HG03521 (cell line): Measurements from ENCODE around the gene FMNL1.
"Not testable (repeated sequence)": the region's sequence is repeated elsewhere in the genome, so short reads cannot be mapped to it uniquely, and the experiment has no call there.

ENCODE experiments used
- ATAC-seq: cut with Tn5 transposase; IDR thresholded peaks from one replicate; pipeline ENCODE4 v1.9.1; 2021; ENCODE audit warnings: mild to moderate bottlenecking, moderate library complexity; ENCODE audit not compliant: unreplicated experiment

Gene FMNL1

DNA sequence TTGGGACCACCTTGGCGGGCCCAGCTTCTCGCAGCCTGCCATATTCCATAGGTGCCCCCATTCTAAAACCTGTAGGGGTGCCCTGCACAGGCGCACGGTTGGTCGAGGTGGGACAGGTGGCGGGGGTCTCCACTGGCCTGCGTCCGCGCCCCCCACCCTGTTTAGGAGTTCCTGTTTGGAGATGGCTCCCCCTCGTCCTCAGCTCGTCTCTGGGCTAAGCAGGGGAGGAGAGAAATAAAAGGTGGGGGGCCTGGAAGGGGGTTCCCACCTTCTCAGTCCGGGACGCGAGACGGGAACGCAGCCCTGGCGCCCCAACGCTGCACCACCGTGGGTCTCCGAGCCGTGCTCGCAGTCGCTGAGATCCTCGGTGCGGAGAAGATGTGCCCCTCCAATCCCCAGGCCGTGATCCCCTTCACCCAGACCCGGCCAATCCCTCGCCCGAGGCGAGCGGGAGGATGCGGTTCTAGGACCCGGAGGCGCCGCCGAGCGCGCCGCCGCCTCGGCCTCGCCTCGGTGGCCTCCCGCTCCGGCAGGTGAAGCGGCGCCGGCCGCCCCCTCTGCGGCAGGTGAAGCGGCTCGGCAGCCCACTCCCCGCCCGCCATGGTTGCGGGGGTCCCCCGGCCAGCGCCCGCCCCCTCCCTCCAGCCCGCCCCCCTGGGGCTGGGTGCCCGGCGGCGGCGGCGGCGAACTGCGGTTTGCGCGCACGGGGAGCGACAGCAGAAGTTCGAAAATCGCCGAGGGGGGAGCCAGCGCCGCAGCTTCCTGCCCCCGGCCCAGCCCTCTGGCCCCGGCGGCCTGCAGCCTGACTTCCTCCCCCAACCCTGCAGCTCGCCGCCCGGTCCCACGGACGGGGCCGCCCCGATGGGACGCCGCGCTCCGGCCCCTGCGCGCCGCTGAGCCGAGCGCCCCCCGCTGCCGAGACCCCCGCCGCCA, at the start of gene FMNL1:
Gene FMNL1, plus strand, starts transcription at position 805 of the 933 bp plus-strand sequence. CDS start 240 bp downstream, outside the sequence.
- ATAC-seq, result no peak

DNA sequence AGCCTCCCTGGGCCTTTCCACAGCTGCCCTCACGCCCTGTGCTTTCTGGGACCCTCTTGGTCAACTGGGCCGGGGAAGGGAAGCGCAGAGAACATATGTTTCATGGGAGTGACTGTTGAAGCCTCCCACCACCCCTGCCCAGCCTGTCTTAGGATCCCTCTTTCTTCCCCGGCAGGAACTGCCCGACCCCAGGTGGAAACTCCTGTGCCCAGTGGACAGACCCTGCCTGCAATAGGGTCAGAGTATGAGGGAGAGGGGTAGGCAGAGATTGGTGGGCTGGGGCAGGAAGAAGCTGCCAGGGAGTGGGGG, 49.5 kb upstream of the FMNL1 start:
- no peak for ATAC-seq

DNA sequence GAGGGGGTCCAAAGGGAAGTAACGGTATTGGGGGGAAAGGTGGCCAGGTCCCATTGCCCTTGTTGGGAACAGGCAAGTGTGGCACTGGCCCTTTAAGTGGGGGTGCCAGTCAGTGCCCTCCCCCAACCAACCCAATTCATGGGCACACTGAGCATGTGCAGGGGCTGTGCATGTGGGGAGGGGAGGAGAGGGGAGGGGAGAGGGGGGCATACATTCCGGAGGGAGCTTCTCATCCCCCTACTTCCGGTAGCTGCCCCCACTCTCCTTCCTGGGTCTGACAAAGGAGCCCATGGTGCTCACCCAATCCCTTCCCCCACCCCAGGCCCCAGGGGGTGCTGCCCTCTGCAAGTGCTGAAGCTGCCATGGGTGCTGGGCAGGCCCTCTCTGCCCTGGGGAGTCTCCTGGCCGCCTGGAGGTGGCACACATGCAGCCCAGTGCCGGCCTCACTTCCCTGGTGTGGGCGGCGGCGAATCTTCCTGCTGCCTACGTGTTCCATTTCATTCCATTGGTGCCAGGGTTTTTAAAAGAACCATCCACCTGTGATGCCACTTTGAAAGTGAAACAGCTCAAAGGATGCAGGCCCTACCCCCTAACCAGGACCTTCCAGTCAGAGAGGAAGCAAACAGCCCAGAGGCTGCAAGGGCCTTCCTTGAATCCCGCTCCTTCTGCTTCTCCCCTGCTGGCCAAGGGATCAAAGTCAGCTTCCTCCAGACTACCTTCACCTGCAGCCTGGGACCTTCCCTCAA, 49.0 kb upstream of the FMNL1 start:
- no peak for ATAC-seq

DNA sequence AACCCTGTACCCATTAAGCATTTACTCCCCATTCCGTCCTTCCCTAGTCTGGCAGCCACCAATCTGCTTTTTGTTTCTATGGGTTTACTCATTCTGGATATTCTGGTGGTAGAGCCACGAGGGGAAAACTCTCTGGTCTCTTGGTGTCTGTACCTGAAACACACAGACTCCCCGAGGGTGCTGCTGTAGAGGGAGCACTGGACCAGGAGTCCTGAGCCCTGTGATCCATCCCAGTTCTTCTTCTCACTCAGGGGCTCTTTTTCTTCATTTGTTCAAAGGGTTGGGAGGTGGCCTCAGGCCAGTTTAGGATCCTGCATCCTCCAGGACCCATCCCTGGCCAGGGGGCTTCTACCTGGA, 45.9 kb upstream of the FMNL1 start:
- no peak for ATAC-seq

- ATAC-seq, result no peak
These were observed 44.1 kb upstream of the FMNL1 start for GRCh38 chr17:45177563-45177962.

GRCh38 chr17:45184144-45184543, 37.5 kb upstream of the FMNL1 start:
- ATAC-seq, result no peak

DNA sequence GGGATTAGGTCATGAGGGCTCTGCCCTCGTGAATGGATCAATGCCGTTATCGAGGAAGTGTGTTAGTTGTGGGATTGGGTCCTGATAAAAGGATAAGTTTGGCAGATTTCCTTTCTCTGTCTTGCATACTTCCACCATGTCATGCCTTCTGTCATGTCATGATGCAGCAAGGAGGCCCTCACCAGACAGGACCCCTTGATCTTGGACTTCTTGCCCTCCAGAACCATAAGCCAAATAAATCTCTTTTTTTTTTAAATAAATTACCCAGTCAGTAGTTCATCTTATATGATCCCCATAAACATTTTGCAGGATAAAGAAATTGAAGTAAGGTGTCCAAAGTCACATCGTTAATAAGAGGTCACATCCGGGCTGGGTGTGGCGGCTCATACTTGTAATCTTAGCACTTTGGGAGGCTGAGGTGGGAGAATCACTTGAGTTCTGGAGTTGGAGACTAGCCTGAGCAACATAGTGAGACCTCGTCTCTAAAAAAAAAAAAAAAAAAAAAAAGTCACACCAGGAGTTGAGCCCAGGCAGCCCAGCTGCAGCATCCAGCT, 34.8 kb upstream of the FMNL1 start:
- ATAC-seq, result no peak

DNA sequence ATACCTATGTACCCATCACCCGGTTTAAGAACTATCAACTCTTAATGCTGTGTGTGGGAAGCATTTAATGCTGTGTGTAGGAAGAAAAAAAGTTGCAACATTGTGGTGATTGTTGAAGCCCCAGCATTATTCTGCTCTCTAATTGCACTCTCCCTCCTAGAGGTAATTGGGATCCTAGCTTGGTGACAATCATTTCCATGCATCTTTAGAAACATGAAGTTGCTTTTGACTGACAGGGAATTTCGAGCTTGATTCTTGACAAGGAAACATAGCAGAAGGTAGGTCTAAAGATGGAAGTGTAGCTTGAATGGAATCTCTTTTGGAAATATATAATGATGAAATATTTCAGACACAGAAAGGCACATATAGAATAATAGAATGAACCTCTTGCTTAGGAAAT, 32.7 kb upstream of the FMNL1 start:
- no peak for ATAC-seq

DNA sequence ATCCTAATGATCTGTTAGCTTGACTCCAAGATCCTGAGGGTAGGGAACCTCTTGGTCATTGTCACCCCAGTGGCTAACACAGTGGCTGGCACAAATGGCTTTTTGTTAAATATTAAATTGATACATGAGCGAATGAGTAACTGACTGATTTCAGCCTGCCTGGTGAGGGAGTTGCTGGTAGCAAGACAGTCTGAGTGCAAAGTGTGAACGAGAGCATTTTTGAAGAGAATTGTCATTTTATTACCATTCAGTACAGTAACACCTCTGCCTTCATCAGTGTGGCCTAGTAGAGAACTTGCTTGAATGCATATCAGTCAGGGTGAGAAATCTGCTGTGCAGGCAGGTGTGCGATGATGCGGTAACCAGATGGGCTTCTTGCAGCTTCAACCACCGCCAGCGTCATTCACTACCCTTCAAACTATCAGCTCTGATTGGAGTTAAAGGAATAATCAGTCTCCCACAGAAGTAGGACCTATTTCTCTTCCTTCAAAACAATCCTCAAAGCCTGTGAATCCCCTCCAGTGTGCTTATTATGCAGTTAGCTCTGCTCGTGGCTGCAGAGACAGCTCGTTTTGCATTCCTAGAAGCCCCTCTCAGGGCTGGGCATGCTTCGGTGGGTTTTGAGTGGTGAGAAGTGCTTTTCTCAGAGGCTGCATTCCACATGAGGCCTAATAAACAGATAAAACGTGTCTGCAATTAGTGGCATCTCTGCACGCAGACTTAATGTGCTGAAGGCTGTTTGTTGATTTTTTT, 31.0 kb upstream of the FMNL1 start:
- ATAC-seq, result no peak

DNA sequence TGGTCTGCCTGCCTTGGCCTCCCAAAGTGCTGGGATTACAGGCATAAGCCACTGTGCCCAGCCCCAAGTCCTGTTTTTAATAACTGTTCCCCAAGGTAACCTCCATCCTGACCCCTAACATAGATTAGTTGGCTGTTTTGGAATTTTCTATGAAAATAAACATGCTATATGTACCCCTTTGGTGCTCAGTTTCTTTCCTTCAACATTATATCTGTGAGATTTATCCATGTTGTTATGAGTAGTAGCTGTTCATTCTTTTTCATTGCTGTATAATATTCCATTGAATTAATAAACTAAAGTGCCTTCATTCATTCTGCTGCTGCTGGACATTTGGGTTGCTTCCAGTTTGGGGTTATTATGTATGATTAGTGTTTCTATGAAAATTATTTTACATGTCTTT, 26.3 kb upstream of the FMNL1 start:
- ATAC-seq, result no peak

- ATAC-seq, result no peak
These were observed 24.6 kb upstream of the FMNL1 start for GRCh38 chr17:45197108-45197507.

DNA sequence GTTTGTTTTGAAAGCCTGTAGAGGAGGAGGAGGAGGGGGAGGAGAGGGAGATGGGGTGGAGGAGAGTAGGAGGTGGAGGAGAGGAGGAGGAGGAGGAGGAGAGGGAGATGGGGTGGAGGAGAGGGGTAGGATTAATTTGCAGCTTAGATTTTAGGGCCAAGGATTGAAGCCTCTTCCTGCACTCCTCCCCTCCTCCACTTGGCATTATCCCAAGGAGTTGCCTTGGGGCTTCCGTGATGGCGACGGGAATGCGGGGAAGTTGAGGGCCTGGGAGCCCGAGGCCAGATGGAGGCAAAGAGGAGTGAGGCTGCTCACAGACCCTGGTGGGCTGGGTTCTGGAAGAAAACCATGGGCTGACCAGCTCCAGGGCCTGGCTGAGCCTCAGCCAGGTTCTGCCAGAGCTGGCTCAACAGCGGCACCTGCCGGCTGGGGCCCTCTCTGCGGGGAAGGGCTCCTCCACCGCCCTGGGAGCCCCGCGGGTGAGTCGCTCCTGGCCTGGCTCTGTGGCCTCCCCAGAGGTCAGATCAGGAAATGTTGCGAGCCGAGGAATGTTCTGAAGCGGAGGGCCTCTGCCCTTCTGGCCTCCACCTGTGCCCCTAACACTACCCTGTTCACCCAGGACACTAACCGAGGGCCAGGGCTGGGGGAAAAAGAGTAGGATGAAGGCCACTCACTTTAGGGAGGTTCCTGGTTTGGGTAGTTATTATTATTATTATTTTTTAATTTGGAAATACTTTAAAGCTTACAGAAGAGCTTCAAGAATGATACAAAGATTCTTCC, 23.9 kb upstream of the FMNL1 start:
- ATAC-seq, result peak; percentile 80

DNA sequence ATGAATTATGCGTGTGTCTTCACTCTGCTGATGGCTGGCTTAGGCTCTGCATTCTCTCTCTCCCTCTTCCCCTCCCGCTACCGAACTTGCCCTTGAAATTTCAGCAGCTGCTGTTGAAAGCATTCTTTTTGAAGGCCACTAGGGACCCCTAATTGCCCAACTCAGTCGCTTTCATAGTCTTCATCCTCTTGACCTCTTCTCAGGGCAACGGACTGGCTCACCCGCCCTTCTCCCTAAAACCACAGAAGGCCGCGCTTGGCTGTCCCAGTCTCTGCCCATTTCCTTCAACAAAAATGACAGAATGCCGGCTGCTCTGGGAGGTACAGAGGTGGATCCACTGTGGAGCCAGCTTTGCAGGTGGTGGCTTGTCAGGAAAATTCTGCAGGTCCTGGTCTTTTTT, 21.0 kb upstream of the FMNL1 start:
- ATAC-seq, result no peak

- no peak for ATAC-seq
These were observed 20.2 kb upstream of the FMNL1 start for GRCh38 chr17:45201457-45201856.

DNA sequence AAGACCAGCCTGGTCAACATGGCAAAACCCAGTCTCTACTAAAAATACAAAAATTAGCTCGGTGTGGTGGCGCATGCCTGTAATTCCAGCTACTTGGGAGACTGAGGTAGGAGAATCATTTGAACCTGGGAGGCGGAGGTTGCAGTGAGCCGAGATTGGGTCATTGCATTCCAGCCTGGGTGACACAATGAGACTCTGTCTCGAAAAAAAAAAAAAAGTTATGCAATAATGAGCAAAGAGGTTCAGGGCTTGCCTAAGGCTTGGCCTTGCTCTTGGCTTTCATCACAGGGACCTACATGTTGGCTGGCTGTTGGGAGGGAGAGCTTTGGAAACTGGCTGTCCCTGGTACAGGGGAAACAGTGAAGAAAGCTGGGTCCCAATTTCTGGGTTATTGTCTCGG, 19.8 kb upstream of the FMNL1 start:
- ATAC-seq, result not testable (repeated sequence)

GRCh38 chr17:45218895-45219661, 2.6 kb upstream of the FMNL1 start:
- no peak for ATAC-seq

- ATAC-seq, result no peak
These were observed 1.6 kb upstream of the FMNL1 start for GRCh38 chr17:45220079-45220478.

DNA sequence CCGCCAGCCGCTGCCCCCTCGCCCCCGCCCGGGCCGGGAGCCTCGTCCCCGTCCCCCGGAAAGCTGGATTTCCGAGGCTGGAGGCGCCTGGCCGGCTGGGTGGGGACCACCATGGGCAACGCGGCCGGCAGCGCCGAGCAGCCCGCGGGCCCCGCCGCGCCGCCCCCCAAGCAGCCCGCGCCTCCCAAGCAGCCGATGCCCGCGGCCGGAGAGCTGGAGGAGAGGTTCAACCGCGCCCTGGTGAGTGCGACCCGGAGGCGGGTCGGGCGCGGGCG, 266 bp downstream of the FMNL1 start:
- no peak for ATAC-seq

- no peak for ATAC-seq
These were observed 757 bp downstream of the FMNL1 start for GRCh38 chr17:45222289-45222995.
